ENCODE results near the gene MBNL1.

DNA sequence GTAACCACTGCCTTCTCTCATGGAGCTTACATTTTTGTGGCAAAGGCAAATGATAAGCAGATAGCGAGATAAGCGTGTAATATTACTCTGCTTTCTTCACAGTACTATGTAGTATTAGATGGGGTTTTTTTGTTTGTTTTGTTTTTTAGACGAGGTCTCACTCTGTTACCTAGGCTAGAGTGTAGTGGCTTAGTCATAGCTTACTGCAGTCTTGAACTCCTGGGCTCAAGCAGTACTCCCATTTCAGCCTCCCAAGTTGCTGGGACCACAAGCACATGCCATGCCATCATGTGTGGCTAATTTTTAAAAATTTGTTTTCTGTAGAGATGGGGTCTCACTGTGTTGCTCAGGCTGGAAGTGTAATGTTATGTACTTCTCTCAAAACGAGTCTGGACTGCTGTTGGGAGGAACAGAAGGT, 22.9 kb downstream of the MBNL1 start:
- TF ChIP-seq, protein P1, sequence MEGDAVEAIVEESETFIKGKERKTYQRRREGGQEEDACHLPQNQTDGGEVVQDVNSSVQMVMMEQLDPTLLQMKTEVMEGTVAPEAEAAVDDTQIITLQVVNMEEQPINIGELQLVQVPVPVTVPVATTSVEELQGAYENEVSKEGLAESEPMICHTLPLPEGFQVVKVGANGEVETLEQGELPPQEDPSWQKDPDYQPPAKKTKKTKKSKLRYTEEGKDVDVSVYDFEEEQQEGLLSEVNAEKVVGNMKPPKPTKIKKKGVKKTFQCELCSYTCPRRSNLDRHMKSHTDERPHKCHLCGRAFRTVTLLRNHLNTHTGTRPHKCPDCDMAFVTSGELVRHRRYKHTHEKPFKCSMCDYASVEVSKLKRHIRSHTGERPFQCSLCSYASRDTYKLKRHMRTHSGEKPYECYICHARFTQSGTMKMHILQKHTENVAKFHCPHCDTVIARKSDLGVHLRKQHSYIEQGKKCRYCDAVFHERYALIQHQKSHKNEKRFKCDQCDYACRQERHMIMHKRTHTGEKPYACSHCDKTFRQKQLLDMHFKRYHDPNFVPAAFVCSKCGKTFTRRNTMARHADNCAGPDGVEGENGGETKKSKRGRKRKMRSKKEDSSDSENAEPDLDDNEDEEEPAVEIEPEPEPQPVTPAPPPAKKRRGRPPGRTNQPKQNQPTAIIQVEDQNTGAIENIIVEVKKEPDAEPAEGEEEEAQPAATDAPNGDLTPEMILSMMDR (conservative IDR thresholded peaks at IDR 0.05 in 1 of 2, IDR thresholded peaks at IDR 0.05 in 1 of 2; ENCODE audit: extremely low read depth in 1 of 2, insufficient read depth in 1 of 2, low read depth in 1 of 2, low read length in 2 of 2): no peak
- TF ChIP-seq EZH2 (IDR thresholded peaks at IDR 0.05; ENCODE audit: borderline replicate concordance, low read length): no peak

Data from mammary epithelial cell (primary cell).